H1 (cell line): Measurements from ENCODE around the gene GAS2L1.

Source experiments
- CTCF ChIP-seq, 3 experiments: IDR thresholded peaks; 1 replicate in 2 of 3; 2 replicates in 1 of 3; pipeline versions ENCODE4 v1.5.1 to v1.6.1; 2011; ENCODE audit warnings: low read length in 3 of 3, mild to moderate bottlenecking in 3 of 3, inconsistent platforms in 2 of 3, low read depth in 1 of 3, moderate library complexity in 1 of 3; ENCODE audit not compliant: insufficient read depth in 1 of 3; ENCODE audit errors: control extremely low read depth in 1 of 3
- EGR1 ChIP-seq: IDR thresholded peaks from 2 replicates; pipeline ENCODE4 v1.6.1; 2011; ENCODE audit warnings: low read depth, low read length, borderline replicate concordance
- HDAC2 ChIP-seq, 2 experiments: fragments of 300-600 bp in 1 of 2; sonication (generic) in 1 of 2; IDR thresholded peaks; 2 replicates each; pipeline ENCODE4 v1.6.1; 2011 to 2012; ENCODE audit warnings: low read depth in 2 of 2, low read length in 2 of 2, mild to moderate bottlenecking in 2 of 2, moderate library complexity in 2 of 2, borderline replicate concordance in 1 of 2, inconsistent platforms in 1 of 2
- RAD21 ChIP-seq, 2 experiments: IDR thresholded peaks in 1 of 2; conservative IDR thresholded peaks in 1 of 2; 2 replicates each; pipeline ENCODE4 v1.6.1; 2011; ENCODE audit warnings: low read depth in 2 of 2, low read length in 2 of 2, improper control_type of control experiment in 1 of 2, inconsistent platforms in 1 of 2, mild to moderate bottlenecking in 1 of 2, moderate library complexity in 1 of 2
- YY1 ChIP-seq: IDR thresholded peaks from 2 replicates; pipeline ENCODE4 v1.6.1; 2011; ENCODE audit warnings: low read depth, mild to moderate bottlenecking, low read length

GRCh38 chr22:29258407-29259252 is 47.8 kb upstream of the GAS2L1 start:
- TF ChIP-seq CTCF (IDR thresholded peaks at IDR 0.05; ENCODE audit: control extremely low read depth in 1 of 3, insufficient read depth in 1 of 3, low read depth in 1 of 3, low read length in 3 of 3) = no peak
- TF ChIP-seq HDAC2 (IDR thresholded peaks at IDR 0.05; ENCODE audit: borderline replicate concordance in 1 of 2, low read depth in 2 of 2, low read length in 2 of 2) = no peak
- TF ChIP-seq YY1 = no peak
- TF ChIP-seq RAD21 (IDR thresholded peaks at IDR 0.05 in 1 of 2, conservative IDR thresholded peaks at IDR 0.05 in 1 of 2; ENCODE audit: low read depth in 2 of 2, low read length in 2 of 2) = no peak
- TF ChIP-seq EGR1 = no peak
